SU-DHL-6 (cell line): Measurements from ENCODE around the gene PDPN.

Source experiments
- CTCF ChIP-seq: fragments of 200-600 bp; sonication (generic); IDR thresholded peaks from one replicate; pipeline ENCODE4 v1.5.1; 2017; ENCODE audit warnings: antibody characterized with exemption, mild to moderate bottlenecking, low read length, moderate library complexity; ENCODE audit not compliant: insufficient read depth, poor library complexity, severe bottlenecking
- EZH2phosphoT487 ChIP-seq: fragments of 200-600 bp; sonication (generic), shearing (Covaris generic); conservative IDR thresholded peaks from 2 replicates; pipeline ENCODE4 v1.6.1; 2018; ENCODE audit warnings: mild to moderate bottlenecking, antibody characterized with exemption, low read length, moderate library complexity, mixed read lengths

GRCh38 chr1:13607002-13607401 lies 23.4 kb downstream of the PDPN start:
- no peak for TF ChIP-seq CTCF
- no peak for TF ChIP-seq EZH2phosphoT487
